K562 (cell line): ENCODE measurements around the gene TRAPPC1. TPM values are rescaled to one million over a fixed set of nuclear protein-coding genes. Genes with fewer than 3 reads are reported as not detected.

Experiments used
- ATAC-seq: fragments of 200-7000 bp; cut with Tn5 transposase; 3 replicates; pipeline ENCODE4 v1.9.1; 2020; ENCODE audit warnings: moderate library complexity
- BruUV-seq: library from RNA; stranded (reverse); fragments of 400-500 nt; replicated peaks from 2 replicates; lab custom pipeline; 2021; lab: Mats Ljungman, UMichigan
- CTCF ChIA-PET: fragments of 300-600 bp; formaldehyde crosslinking; extraction: SDS; loops from one replicate; lab custom pipeline; 2021; ENCODE audit warnings: low intra/inter-chr PET ratio; lab: Yijun Ruan, JAX
- POLR2A ChIA-PET: fragments of 300-600, 350-650 bp; sonication (Branson Sonifier 250); formaldehyde crosslinking; extraction: SDS; loops from one replicate; lab custom pipeline; 2021; ENCODE audit warnings: antibody characterized with exemption, inconsistent platforms; lab: Yijun Ruan, JAX
- DNase-seq, 4 experiments: peaks; one replicate each; pipeline versions ENCODE4 v3.0.0 to v3.0.0-alpha.2; 2011 to 2018; ENCODE audit warnings: low spot score in 3 of 4, mixed read lengths in 3 of 4; ENCODE audit errors: extremely low read depth in 1 of 4
- FAIRE-seq: peaks from 2 replicates; lab custom pipeline; 2011; peaks lifted over from hg19 to GRCh38; lab: Jason Lieb, UNC
- H2AFZ ChIP-seq: 2 replicates; pipeline ENCODE4 v1.6.0; 2011; ENCODE audit warnings: low read depth, low read length, control low read depth, inconsistent platforms
- H3K27ac ChIP-seq: fragments of 200-600 bp; 3 replicates; pipeline ENCODE4 v1.8.0; 2011; ENCODE audit warnings: low read depth, mild to moderate bottlenecking, control low read depth, inconsistent platforms, low read length, moderate library complexity, mixed read lengths; ENCODE audit errors: extremely low read depth
- H3K27me3 ChIP-seq, 2 experiments: fragments of 300-600 bp in 1 of 2; 2 replicates in 1 of 2; 3 replicates in 1 of 2; pipeline versions ENCODE4 v1.6.0 to v1.8.0; 2011; ENCODE audit warnings: inconsistent platforms in 2 of 2, low read length in 2 of 2, mild to moderate bottlenecking in 1 of 2, mixed read lengths in 1 of 2, moderate library complexity in 1 of 2; ENCODE audit not compliant: control insufficient read depth in 2 of 2, insufficient read depth in 2 of 2
- H3K36me3 ChIP-seq: fragments of 300-600 bp; 3 replicates; pipeline ENCODE4 v1.8.0; 2011; ENCODE audit warnings: mild to moderate bottlenecking, low read length, inconsistent platforms; ENCODE audit not compliant: control insufficient read depth, insufficient read depth
- H3K4me1 ChIP-seq, 2 experiments: fragments of 200-600 bp in 1 of 2; replicated peaks in 1 of 2; 2 replicates in 1 of 2; 3 replicates in 1 of 2; pipeline versions ENCODE4 v1.5.1 to v1.8.0; 2011; ENCODE audit warnings: inconsistent platforms in 2 of 2, low read length in 2 of 2, mild to moderate bottlenecking in 1 of 2, mixed read lengths in 1 of 2, moderate library complexity in 1 of 2; ENCODE audit not compliant: control insufficient read depth in 2 of 2, insufficient read depth in 2 of 2
- H3K4me2 ChIP-seq: 2 replicates; pipeline ENCODE4 v1.6.1; 2011; ENCODE audit warnings: low read length, control low read depth, inconsistent platforms, mixed read lengths; ENCODE audit not compliant: insufficient read depth
- H3K4me3 ChIP-seq: fragments of 200-600 bp; sonication (generic), shearing (Covaris generic); 2 replicates; pipeline ENCODE4 v1.5.1; 2016; ENCODE audit warnings: control low read depth, inconsistent platforms
- H3K79me2 ChIP-seq: fragments of 200-600 bp; 3 replicates; pipeline ENCODE4 v1.8.0; 2011; ENCODE audit warnings: low read length, inconsistent platforms; ENCODE audit not compliant: control insufficient read depth, insufficient read depth
- H3K9ac ChIP-seq, 2 experiments: 2 replicates each; pipeline versions ENCODE4 v1.6.0 to v1.6.1; 2011; ENCODE audit warnings: low read depth in 2 of 2, low read length in 2 of 2, control low read depth in 1 of 2, inconsistent platforms in 1 of 2, mild to moderate bottlenecking in 1 of 2, mixed read lengths in 1 of 2; ENCODE audit not compliant: insufficient read depth in 1 of 2
- H3K9me1 ChIP-seq: one replicate; pipeline ENCODE4 v1.6.0; 2011; ENCODE audit warnings: inconsistent platforms, mild to moderate bottlenecking, low read length, moderate library complexity; ENCODE audit not compliant: control insufficient read depth, insufficient read depth
- H3K9me3 ChIP-seq: replicated peaks from 2 replicates; pipeline ENCODE4 v1.5.1; 2011; ENCODE audit warnings: low read depth, low read length, inconsistent platforms; ENCODE audit not compliant: control insufficient read depth, insufficient read depth
- H4K20me1 ChIP-seq: replicated peaks from 2 replicates; pipeline ENCODE4 v1.6.1; 2011; ENCODE audit warnings: low read length, inconsistent platforms, mixed read lengths; ENCODE audit not compliant: control insufficient read depth, insufficient read depth
- DACH1 ChIP-seq: fragments of 450-650 bp; IDR thresholded peaks from 2 replicates; pipeline ENCODE4 v1.6.1; 2018; ENCODE audit not compliant: partially characterized antibody
- DPF2 ChIP-seq: fragments of 450-650 bp; IDR thresholded peaks from 2 replicates; pipeline ENCODE4 v1.6.1; 2016
- FOXP1 ChIP-seq: sonication (generic); formaldehyde crosslinking; IDR thresholded peaks from 2 replicates; pipeline ENCODE4 v1.8.0; 2022; ENCODE audit warnings: mild to moderate bottlenecking, missing genetic modification reagents
- TAL1 ChIP-seq: fragments of 450-650 bp; IDR thresholded peaks from 2 replicates; pipeline ENCODE4 v1.6.1; 2016; ENCODE audit warnings: mild to moderate bottlenecking
- YY1 ChIP-seq, 3 experiments: IDR thresholded peaks; 2 replicates each; pipeline ENCODE4 v1.6.1; 2011; ENCODE audit warnings: low read length in 2 of 3, mild to moderate bottlenecking in 2 of 3, moderate library complexity in 2 of 3, borderline replicate concordance in 1 of 3, control low read depth in 1 of 3, low read depth in 1 of 3; ENCODE audit not compliant: insufficient read depth in 3 of 3, insufficient replicate concordance in 2 of 3, control insufficient read depth in 1 of 3, insufficient read length in 1 of 3; ENCODE audit errors: extremely low read depth in 1 of 3
- ZNF384 ChIP-seq: IDR thresholded peaks from 2 replicates; pipeline ENCODE4 v1.6.1; 2012; ENCODE audit warnings: low read depth, low read length, improper control_type of control experiment
- ZNF780A ChIP-seq: fragments of 250-450 bp; sonication (Bioruptor Pico); IDR thresholded peaks from 2 replicates; pipeline ENCODE4 v1.5.0; 2021; ENCODE audit warnings: mild to moderate bottlenecking
- WGBS: fragments of 100-300 bp; shearing (Covaris generic); methylation state at CpG from one replicate; pipeline ENCODE4 v1.1.6; 2016; ENCODE audit warnings: low coverage, mixed read lengths; ENCODE audit not compliant: insufficient coverage; ENCODE audit errors: missing lambda C conversion rate; 5-methylcytosine and 5-hydroxymethylcytosine counted together
- in situ Hi-C: fragments of 300-500 bp; cut with MboI; formaldehyde crosslinking; loops from 4 replicates; pipeline ENCODE4 v1.15.0; 2018; ENCODE audit warnings: inconsistent platforms, mixed read lengths
- intact Hi-C: fragments of 100-400 bp; cut with micrococcal nuclease; formaldehyde crosslinking; loops from 2 replicates; pipeline ENCODE4 v1.14.2; 2022
- polyA plus RNA-seq, 8 experiments: library from polyadenylated mRNA; depleted of rRNA in 4 of 8; stranded (reverse) in 5 of 8; unstranded in 3 of 8; fragments of >200 nt; fragmentation: Nextera tagmentation in 2 of 8; fragmentation: Illumina TruSeq in 1 of 8; extraction: Ambion mirVana in 2 of 8; extraction: Trizol in 1 of 8; gene quantifications; 2 replicates each; pipeline versions ENCODE4 v1.2.1 to v1.2.3, GENCODE V29; 2011 to 2014; ENCODE audit warnings: inconsistent platforms in 1 of 8, missing spikeins in 1 of 8
- total RNA-seq, 7 experiments: library from RNA; depleted of rRNA in 6 of 7; stranded (reverse); fragments of >200 nt in 6 of 7; fragmentation: Illumina TruSeq in 2 of 7; extraction: Trizol in 2 of 7; gene quantifications; 2 replicates each; pipeline versions ENCODE4 v1.2.1 to v1.2.3, GENCODE V29; 2011 to 2021; ENCODE audit warnings: low replicate concordance in 1 of 7
- TF ChIP-seq, protein P1 (sequence below): sonication (generic); IDR thresholded peaks from 2 replicates; pipeline ENCODE4 v1.6.1; 2016
- TF ChIP-seq, protein P2 (sequence below): fragments of 200-800 bp; sonication (Bioruptor generic); IDR thresholded peaks from 2 replicates; pipeline ENCODE4 v1.6.1; 2017; ENCODE audit warnings: missing genetic modification characterization, missing compliant biosample characterization
- TF ChIP-seq, protein P3 (sequence below): fragments of 250-450 bp; sonication (Bioruptor Pico); IDR thresholded peaks from 2 replicates; pipeline ENCODE4 v1.5.0; 2022; ENCODE audit warnings: mild to moderate bottlenecking
- TF ChIP-seq, protein P4 (sequence below), 3 experiments: fragments of 200-800 bp in 1 of 3; sonication (Bioruptor generic) in 1 of 3; sonication (generic) in 1 of 3; formaldehyde crosslinking in 1 of 3; IDR thresholded peaks; 2 replicates each; pipeline versions ENCODE4 v1.6.1 to v1.8.0; 2016 to 2022; ENCODE audit warnings: mild to moderate bottlenecking in 2 of 3, missing compliant biosample characterization in 2 of 3, missing genetic modification characterization in 2 of 3, missing genetic modification reagents in 1 of 3
- TF ChIP-seq, protein P5 (sequence below): IDR thresholded peaks from 2 replicates; pipeline ENCODE4 v1.6.1; 2012; ENCODE audit warnings: low read depth, low read length, improper control_type of control experiment, borderline replicate concordance

TRAPPC1 gene
- total and polyA plus RNA-seq, 9 of the 15 experiments (the other 6 are each of a cell fraction or from before 2014, with no cell fraction given): 11.7 to 82.8 (median 36.2) TPM

DNA sequence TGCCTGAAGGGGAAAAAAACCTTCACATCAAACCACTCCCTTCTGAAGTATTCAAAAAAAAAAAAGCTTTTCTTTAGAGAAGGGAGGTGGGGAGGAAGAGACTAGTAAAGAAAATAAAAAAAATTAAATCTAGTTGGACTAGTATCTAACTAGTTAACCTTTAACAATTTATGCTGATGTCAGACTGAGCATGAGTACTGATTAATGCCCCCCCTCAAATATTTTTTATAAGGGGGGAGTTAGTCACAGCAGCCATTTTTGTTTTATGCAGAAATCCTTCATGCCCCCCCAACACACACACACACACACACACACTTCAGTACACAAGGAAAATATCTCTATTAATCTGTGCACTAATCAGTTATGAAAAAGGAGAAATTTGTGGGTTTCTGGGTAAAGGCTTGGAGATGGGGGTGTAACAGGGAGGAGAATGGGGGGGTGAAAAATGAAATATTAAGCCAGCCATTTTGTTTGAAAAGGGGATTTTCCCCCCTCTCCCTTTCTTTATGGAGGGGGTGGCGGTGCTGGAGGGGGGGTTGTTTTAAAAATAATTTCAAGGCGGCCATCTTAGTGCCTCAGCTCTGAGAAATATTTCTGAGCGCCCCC is 47.9 kb downstream of the TRAPPC1 start:
- peak overlapping the region; percentile 72 for H3K27ac ChIP-seq
- BruUV-seq: no TSS peak
- ChIA-PET POLR2A (interaction anchor here (0.6 to 2.1 kb wide), 3 partner anchors 10 to 38 kb away, joined by 3 to 13 read pairs (median 3); partner anchors contain the start of gene NAA38), CTCF (no interaction called here)
- H3K36me3 ChIP-seq: peaks cover 29% of the 10 kb centered on the region; the same call in 1 of the 3 replicates
- FAIRE-seq (no peak), DNase-seq (peak; percentile 16 to 42 (median 36)), ATAC-seq (no peak)
- in situ Hi-C loops (no loop called here), intact Hi-C loops (no loop called here)
- H3K79me2 ChIP-seq: peaks cover 53% of the 10 kb centered on the region
- WGBS: 0% methylated on average over 2 of the region's 3 CpGs
- peak overlapping the region; percentile 60 for H3K4me2 ChIP-seq
- H3K9ac ChIP-seq: peak overlapping the region; percentile 10 to 63; a peak in 3 of 4 replicates
- H3K9me3 ChIP-seq: no peaks in the 10 kb centered on the region
- H3K4me1 ChIP-seq: peaks cover 34 to 42% of the 10 kb centered on the region in 2 experiments
- no peaks in the 10 kb centered on the region; the same call in 1 of the 2 replicates for H4K20me1 ChIP-seq
- H2AFZ ChIP-seq: peak overlapping the region; percentile 40; the same call in 1 of the 2 replicates
- no peaks in the 10 kb centered on the region for H3K27me3 ChIP-seq
- H3K9me1 ChIP-seq: peaks cover 3% of the 10 kb centered on the region
- H3K4me3 ChIP-seq: peak overlapping the region; percentile 29
- TF ChIP-seq DACH1 (peak; percentile 9), ZNF384 (peak; percentile 11; the same call in 1 of the 2 replicates), YY1 (IDR thresholded peaks at IDR 0.05; ENCODE audit: borderline replicate concordance in 1 of 3, control insufficient read depth in 1 of 3, extremely low read depth in 1 of 3, insufficient read depth in 3 of 3, insufficient read length in 1 of 3, insufficient replicate concordance in 2 of 3, low read depth in 1 of 3, low read length in 2 of 3) (peak; percentile 5 to 84 (median 37)), FOXP1 (CRISPR knock-in tag) (no peak), ZNF780A (CRISPR knock-in tag) (no peak), TAL1 (no peak), DPF2 (0 out of 2 replicates have a peak, but pooled peaks have one; percentile 22)
- TF ChIP-seq, protein P1, sequence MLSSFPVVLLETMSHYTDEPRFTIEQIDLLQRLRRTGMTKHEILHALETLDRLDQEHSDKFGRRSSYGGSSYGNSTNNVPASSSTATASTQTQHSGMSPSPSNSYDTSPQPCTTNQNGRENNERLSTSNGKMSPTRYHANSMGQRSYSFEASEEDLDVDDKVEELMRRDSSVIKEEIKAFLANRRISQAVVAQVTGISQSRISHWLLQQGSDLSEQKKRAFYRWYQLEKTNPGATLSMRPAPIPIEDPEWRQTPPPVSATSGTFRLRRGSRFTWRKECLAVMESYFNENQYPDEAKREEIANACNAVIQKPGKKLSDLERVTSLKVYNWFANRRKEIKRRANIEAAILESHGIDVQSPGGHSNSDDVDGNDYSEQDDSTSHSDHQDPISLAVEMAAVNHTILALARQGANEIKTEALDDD: peak; percentile 83
- TF ChIP-seq, protein P2, sequence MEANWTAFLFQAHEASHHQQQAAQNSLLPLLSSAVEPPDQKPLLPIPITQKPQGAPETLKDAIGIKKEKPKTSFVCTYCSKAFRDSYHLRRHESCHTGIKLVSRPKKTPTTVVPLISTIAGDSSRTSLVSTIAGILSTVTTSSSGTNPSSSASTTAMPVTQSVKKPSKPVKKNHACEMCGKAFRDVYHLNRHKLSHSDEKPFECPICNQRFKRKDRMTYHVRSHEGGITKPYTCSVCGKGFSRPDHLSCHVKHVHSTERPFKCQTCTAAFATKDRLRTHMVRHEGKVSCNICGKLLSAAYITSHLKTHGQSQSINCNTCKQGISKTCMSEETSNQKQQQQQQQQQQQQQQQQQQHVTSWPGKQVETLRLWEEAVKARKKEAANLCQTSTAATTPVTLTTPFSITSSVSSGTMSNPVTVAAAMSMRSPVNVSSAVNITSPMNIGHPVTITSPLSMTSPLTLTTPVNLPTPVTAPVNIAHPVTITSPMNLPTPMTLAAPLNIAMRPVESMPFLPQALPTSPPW (CRISPR knock-in tag): peak; percentile 54
- TF ChIP-seq, protein P3, sequence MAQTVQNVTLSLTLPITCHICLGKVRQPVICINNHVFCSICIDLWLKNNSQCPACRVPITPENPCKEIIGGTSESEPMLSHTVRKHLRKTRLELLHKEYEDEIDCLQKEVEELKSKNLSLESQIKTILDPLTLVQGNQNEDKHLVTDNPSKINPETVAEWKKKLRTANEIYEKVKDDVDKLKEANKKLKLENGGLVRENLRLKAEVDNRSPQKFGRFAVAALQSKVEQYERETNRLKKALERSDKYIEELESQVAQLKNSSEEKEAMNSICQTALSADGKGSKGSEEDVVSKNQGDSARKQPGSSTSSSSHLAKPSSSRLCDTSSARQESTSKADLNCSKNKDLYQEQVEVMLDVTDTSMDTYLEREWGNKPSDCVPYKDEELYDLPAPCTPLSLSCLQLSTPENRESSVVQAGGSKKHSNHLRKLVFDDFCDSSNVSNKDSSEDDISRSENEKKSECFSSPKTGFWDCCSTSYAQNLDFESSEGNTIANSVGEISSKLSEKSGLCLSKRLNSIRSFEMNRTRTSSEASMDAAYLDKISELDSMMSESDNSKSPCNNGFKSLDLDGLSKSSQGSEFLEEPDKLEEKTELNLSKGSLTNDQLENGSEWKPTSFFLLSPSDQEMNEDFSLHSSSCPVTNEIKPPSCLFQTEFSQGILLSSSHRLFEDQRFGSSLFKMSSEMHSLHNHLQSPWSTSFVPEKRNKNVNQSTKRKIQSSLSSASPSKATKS (CRISPR knock-in tag): no peak
- TF ChIP-seq, protein P4, sequence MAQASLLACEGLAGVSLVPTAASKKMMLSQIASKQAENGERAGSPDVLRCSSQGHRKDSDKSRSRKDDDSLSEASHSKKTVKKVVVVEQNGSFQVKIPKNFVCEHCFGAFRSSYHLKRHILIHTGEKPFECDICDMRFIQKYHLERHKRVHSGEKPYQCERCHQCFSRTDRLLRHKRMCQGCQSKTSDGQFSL (CRISPR knock-in tag; IDR thresholded peaks at IDR 0.05): peak; percentile 88
- TF ChIP-seq, protein P4 (tag; IDR thresholded peaks at IDR 0.05): peak in 1 of 2 experiments; percentile 72; a peak in 2 of 4 replicates
- TF ChIP-seq, protein P5, sequence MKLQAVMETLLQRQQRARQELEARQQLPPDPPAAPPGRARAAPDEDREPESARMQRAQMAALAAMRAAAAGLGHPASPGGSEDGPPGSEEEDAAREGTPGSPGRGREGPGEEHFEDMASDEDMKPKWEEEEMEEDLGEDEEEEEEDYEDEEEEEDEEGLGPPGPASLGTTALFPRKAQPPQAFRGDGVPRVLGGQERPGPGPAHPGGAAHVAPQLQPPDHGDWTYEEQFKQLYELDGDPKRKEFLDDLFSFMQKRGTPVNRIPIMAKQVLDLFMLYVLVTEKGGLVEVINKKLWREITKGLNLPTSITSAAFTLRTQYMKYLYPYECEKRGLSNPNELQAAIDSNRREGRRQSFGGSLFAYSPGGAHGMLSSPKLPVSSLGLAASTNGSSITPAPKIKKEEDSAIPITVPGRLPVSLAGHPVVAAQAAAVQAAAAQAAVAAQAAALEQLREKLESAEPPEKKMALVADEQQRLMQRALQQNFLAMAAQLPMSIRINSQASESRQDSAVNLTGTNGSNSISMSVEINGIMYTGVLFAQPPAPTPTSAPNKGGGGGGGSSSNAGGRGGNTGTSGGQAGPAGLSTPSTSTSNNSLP: peak; percentile 30; the same call in 1 of the 2 replicates
